T-helper 17 cell (primary cell): ENCODE results near the gene NR2C1. TPM values are rescaled to one million over a fixed set of nuclear protein-coding genes. Genes with fewer than 3 reads are reported as not detected.
"Not testable (repeated sequence)": the region's sequence is repeated elsewhere in the genome, so short reads cannot be mapped to it uniquely, and the experiment has no call there.

ENCODE experiments used
- ATAC-seq: fragments of 150-1000 bp; cut with Tn5 transposase; 2 replicates; pipeline ENCODE4 v1.10.0; 2021; ENCODE audit warnings: mild to moderate bottlenecking, moderate library complexity
- DNase-seq, 3 donors: peaks; one replicate each; pipeline versions ENCODE4 v3.0.0 to v3.0.0-alpha.2; 2020 to 2021
- H3K9me3 ChIP-seq: one replicate; pipeline ENCODE4 v1.7.0; 2013; ENCODE audit warnings: low read length, mild to moderate bottlenecking; ENCODE audit not compliant: control insufficient read depth, poor library complexity, severe bottlenecking
- H3K27ac Mint-ChIP-seq: one replicate; pipeline ENCODE4 v1.8.0; 2022; ENCODE audit warnings: mild to moderate bottlenecking, moderate library complexity, mixed read lengths
- H3K27me3 Mint-ChIP-seq: one replicate; pipeline ENCODE4 v1.8.0; 2022; ENCODE audit warnings: mixed read lengths
- H3K36me3 Mint-ChIP-seq: one replicate; pipeline ENCODE4 v1.8.0; 2022; ENCODE audit warnings: low read depth, mixed read lengths
- H3K4me1 Mint-ChIP-seq: one replicate; pipeline ENCODE4 v1.8.0; 2022; ENCODE audit warnings: mild to moderate bottlenecking, mixed read lengths
- H3K4me3 Mint-ChIP-seq: one replicate; pipeline ENCODE4 v1.8.0; 2022; ENCODE audit warnings: mild to moderate bottlenecking, moderate library complexity, mixed read lengths
- total RNA-seq, 4 donors: library from RNA in 2 of 4; stranded (reverse) in 2 of 4; gene quantifications; one replicate each; pipeline ENCODE4 v1.2.3 and lab custom pipeline; 2022 to 2026

Gene NR2C1
- total RNA-seq, 2 donors from 2014 or later = 49.9 to 55.6 TPM

DNA sequence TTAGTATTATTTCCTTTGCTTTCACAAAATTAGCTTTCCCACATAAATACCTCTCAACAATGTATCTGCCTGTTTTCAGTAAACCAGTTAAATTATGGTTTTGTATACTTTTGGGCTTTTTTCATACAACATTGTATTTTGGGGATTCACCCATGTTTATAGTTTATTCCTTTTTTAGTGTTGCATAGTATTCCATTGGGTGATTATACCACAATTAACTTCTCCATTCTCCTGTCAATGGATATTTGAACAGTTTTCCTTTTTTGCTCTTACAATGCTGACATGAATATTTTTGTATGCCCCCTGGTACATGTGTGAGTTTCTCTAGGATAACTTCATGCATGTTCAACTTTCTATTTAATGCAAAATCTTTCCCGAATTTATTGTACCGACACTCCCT, 57.3 kb downstream of the NR2C1 start:
- no peak overlapping the region for H3K27ac Mint-ChIP-seq
- ATAC-seq = no peak
- DNase-seq = no peak
- H3K27me3 Mint-ChIP-seq = no peaks in the 10 kb centered on the region
- H3K4me1 Mint-ChIP-seq = peaks cover 2% of the 10 kb centered on the region
- no peaks in the 10 kb centered on the region for H3K9me3 ChIP-seq
- no peak overlapping the region for H3K4me3 Mint-ChIP-seq
- H3K36me3 Mint-ChIP-seq = peaks cover 5% of the 10 kb centered on the region

DNA sequence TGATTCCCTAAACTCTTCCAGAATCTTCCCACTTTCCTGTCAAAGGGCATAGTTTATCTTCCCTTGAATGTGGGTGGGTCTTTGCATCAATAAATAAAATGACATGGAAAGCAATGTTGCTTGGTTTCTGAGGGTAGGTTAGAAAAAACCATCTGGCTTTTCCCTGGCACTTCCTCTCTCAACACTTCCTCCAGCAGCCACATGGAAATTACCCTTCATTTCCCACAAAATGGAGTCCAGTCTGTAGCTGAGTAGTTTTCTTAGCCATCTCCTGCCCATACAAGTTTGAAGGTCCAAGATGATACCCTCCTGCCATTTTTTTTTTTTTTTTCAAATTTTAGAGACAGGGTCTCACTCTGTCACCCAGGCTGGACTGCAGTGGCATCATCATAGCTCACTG, 58.9 kb downstream of the NR2C1 start:
- H3K27ac Mint-ChIP-seq = no peak overlapping the region
- H3K9me3 ChIP-seq = no peaks in the 10 kb centered on the region
- no peak for ATAC-seq
- peaks cover 4% of the 10 kb centered on the region for H3K36me3 Mint-ChIP-seq
- no peaks in the 10 kb centered on the region for H3K27me3 Mint-ChIP-seq
- peaks cover 2% of the 10 kb centered on the region for H3K4me1 Mint-ChIP-seq
- no peak overlapping the region for H3K4me3 Mint-ChIP-seq
- no peak for DNase-seq

DNA sequence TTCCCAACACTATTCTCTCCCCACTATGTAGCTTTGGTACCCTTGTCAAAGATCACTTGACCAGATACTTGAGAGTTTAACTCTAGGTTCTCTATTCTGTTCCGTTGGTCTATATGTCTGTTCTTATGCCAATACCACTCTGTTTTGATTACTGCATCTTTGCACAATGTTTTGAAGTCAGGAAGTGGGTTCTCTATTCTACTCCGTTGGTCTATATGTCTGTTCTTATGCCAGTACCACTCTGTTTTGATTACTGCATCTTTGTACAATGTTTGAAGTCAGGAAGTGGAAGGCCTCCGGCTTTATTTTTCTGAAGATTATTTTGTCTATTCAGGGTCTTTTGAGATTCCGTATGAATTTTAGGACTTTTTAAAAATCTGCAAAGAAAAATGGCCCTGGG, 67.2 kb downstream of the NR2C1 start:
- ATAC-seq (no peak), DNase-seq (no peak)
- Mint-ChIP-seq H3K36me3 (peaks cover 2% of the 10 kb centered on the region), H3K27me3 (no peaks in the 10 kb centered on the region), H3K4me3 (no peak overlapping the region), H3K27ac (no peak overlapping the region), H3K4me1 (peaks cover 14% of the 10 kb centered on the region)
- H3K9me3 ChIP-seq = peaks cover 10% of the 10 kb centered on the region

DNA sequence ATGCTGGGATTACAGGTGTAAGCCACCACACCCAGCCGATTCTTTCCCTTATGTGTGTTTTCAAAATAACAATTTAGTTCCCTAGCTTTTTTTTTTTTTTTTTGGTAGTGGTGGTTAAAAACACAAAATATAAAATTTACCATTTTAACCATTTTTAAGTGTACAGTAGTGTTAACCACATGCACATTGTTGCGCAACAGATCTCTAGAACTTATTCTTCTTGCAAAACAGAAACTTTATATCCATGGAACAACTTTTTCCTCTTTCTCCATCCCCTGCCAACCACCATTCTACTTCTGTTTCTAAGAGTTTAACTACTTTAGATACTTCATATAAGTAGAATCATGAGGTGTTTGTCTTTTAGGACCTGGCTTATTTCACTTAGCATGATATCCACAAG, 68.8 kb downstream of the NR2C1 start:
- ATAC-seq (no peak), DNase-seq (no peak)
- Mint-ChIP-seq H3K27me3 (no peaks in the 10 kb centered on the region), H3K4me1 (peaks cover 19% of the 10 kb centered on the region), H3K36me3 (peaks cover 4% of the 10 kb centered on the region), H3K27ac (peak overlapping the region; percentile 90), H3K4me3 (peak overlapping the region; percentile 75)
- H3K9me3 ChIP-seq = peaks cover 10% of the 10 kb centered on the region

DNA sequence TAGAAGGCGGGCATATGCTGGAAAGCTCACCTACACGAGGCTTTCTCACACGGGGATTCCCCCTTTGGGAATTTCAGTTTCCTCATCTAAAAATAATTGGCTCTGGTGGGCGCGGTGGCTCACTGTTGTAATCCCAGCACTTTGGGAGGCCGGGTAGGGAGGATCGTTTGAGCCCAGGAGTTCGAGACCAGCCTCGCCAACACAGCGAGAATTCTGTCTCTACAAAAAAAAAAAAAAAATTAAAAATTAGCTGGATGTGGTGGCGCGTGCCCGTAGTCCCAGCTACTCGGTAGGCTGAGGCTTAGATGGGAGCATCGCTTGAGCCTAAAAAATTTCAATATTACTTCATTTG, 69.5 kb downstream of the NR2C1 start:
- ATAC-seq = no peak
- H3K4me1 Mint-ChIP-seq = peaks cover 26% of the 10 kb centered on the region
- H3K36me3 Mint-ChIP-seq = peaks cover 8% of the 10 kb centered on the region
- H3K9me3 ChIP-seq = peaks cover 10% of the 10 kb centered on the region
- no peaks in the 10 kb centered on the region for H3K27me3 Mint-ChIP-seq
- peak overlapping the region; percentile 92 for H3K4me3 Mint-ChIP-seq
- no peak for DNase-seq
- peak overlapping the region; percentile 90 for H3K27ac Mint-ChIP-seq

DNA sequence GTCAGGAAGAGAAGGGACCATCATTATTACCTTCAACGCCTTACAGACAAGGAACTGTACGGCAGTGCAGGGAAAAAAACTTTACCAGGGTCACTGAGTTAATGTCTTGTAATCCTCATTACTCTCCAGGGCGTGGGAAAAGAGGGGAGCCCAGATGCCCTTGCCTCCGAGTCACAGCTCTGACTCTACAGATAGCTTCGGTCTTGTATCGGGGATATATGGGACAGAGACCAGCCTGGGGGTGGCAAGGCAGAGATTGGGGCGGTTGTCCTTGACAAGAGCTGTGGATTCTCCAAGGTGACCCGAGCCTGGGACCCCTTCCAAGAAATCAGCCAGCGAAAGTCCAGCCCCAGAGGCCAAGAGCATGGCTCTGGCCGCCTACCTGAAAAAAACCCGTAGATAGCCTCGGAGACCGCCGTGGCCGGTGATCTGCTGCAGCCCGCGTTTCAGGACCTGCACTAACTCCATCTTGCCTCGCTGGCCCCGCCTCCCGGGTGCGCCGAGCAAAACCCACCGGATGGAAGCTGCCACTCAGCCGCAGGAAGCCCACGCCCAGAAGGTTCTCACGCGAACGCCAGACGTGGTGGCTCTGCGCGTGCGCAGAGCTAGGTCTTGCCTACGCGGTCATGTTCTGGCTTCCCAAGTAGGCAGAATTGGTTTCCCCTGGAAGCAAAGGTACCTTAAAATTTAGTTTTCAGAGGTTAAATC, 70.1 kb downstream of the NR2C1 start, which contains the start of gene NDUFA12:
NDUFA12 (minus strand) TSS at position 485 of the 708 bp plus-strand sequence; CDS start at position 468, 17 bp downstream.
- Mint-ChIP-seq H3K36me3 (peaks cover 10% of the 10 kb centered on the region), H3K27me3 (no peaks in the 10 kb centered on the region), H3K4me3 (peak within 1 kb of the TSS; percentile 92), H3K27ac (peak within 1 kb of the TSS; percentile 90), H3K4me1 (peaks cover 32% of the 10 kb centered on the region)
- DNase-seq (peak; percentile 88 to 91 (median 89)), ATAC-seq (peak; percentile 99)
- peaks cover 10% of the 10 kb centered on the region for H3K9me3 ChIP-seq

DNA sequence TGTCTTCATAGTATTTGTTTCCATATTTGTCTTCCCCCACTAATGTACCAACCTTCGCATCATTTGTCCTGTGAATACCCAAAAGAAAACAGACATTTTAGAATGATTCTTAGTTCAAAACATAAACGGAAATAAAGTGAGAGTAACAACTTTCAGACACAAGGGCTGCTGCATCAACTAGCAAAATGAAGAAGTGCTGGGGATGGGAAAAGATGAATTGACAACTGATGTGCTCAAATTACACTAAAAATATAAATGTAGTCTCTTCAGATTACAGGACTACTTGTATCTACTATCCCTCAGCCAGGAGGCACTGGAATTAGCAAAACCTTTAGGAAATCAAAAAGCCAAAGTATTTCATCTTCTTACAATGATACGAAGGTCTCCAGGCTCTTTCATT, 70.7 kb downstream of the NR2C1 start:
- no peak for ATAC-seq

DNA sequence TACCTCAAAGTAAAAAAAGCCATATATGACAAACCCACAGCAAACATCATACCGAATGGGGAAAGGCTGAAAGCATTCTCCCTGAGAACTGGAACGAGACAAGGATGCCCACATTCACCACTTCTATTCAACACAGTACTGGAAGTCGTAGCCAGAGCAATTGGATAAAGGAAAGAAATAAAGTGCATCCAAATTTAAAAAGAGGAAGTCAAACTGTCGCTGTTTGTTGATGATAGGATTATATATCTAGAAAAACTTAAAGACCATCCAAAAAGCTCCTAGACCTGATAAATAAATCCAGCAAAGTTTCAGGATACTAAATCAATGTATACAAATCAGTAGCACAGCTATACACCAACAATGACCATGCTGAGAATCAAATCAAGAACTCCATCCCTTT, 75.1 kb downstream of the NR2C1 start:
- ATAC-seq (no peak), DNase-seq (no peak)
- H3K27ac Mint-ChIP-seq = no peak overlapping the region
- peaks cover 11% of the 10 kb centered on the region for H3K36me3 Mint-ChIP-seq
- H3K4me3 Mint-ChIP-seq = no peak overlapping the region
- H3K27me3 Mint-ChIP-seq = no peaks in the 10 kb centered on the region
- no peaks in the 10 kb centered on the region for H3K9me3 ChIP-seq
- H3K4me1 Mint-ChIP-seq = peaks cover 33% of the 10 kb centered on the region

More for the DNA sequence above, 70.7 kb downstream of the NR2C1 start:
- no peak for DNase-seq
- Mint-ChIP-seq H3K4me1 (peaks cover 35% of the 10 kb centered on the region), H3K4me3 (peak overlapping the region; percentile 92), H3K27me3 (no peaks in the 10 kb centered on the region), H3K36me3 (peaks cover 10% of the 10 kb centered on the region), H3K27ac (peak overlapping the region; percentile 90)
- H3K9me3 ChIP-seq = peaks cover 9% of the 10 kb centered on the region

DNA sequence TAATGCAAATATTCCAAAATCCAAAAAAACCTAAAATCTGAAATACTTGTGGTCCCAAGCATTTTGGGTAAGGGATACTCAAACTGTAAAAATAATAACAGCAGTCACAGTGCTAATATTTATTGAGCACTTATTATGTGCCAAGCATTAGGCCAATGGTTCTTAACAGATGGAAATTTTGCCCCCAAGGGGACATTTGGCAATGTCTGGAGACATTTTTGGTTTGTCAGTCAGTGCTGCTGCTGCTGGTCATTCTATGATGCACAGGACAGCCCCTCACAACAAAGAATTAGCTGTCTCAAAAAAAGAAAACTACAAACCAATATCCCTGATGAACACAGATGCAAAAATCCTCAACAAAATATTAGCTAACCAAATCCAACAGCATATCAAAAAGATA, 75.7 kb downstream of the NR2C1 start:
- ATAC-seq = no peak
- no peaks in the 10 kb centered on the region for H3K9me3 ChIP-seq
- H3K27me3 Mint-ChIP-seq = no peaks in the 10 kb centered on the region
- no peak overlapping the region for H3K4me3 Mint-ChIP-seq
- peaks cover 31% of the 10 kb centered on the region for H3K4me1 Mint-ChIP-seq
- DNase-seq = no peak
- no peak overlapping the region for H3K27ac Mint-ChIP-seq
- H3K36me3 Mint-ChIP-seq = peaks cover 11% of the 10 kb centered on the region

DNA sequence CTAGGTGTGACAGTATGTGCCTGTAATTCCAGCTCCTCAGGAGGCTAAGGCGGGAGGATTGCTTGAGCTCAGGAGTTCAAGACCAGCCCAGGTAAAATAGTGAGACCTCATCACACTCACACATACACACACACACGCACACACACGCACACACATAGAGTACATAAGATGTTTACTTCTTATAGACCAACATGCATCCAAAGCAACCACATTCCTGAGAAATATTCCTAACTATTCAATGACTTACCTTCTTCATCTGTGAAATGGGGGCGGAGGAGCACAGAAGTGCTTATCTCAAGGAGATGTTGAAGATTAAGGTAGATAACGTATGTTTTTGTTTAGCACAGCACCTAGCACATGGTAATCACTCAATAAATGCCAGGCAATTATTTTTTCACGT, 76.4 kb downstream of the NR2C1 start:
- H3K27ac Mint-ChIP-seq = no peak overlapping the region
- H3K36me3 Mint-ChIP-seq = peaks cover 11% of the 10 kb centered on the region
- H3K4me3 Mint-ChIP-seq = no peak overlapping the region
- ATAC-seq = no peak
- H3K4me1 Mint-ChIP-seq = peaks cover 31% of the 10 kb centered on the region
- no peaks in the 10 kb centered on the region for H3K9me3 ChIP-seq
- no peak for DNase-seq
- H3K27me3 Mint-ChIP-seq = no peaks in the 10 kb centered on the region

DNA sequence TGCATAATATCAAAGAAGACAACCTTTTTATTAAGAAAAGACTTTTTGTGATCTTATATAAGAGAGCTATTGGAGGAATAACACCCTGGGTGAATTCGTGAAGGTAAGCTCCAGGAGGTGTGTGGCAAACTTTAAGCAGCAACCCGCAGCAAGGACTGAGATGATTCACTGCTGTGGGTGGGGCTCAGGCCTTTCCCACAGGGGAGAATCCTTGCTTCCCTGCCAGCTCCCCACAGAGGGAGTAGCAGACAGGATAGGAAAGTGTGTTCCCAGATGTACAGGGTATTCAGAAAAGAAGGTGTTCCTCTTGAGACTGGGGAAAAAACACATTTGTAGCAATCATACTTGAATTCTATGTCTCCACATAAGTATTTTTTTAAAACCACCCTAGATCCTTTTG, 79.1 kb downstream of the NR2C1 start:
- ATAC-seq (no peak), DNase-seq (no peak)
- Mint-ChIP-seq H3K4me3 (no peak overlapping the region), H3K27me3 (no peaks in the 10 kb centered on the region), H3K36me3 (peaks cover 6% of the 10 kb centered on the region), H3K27ac (no peak overlapping the region), H3K4me1 (peaks cover 31% of the 10 kb centered on the region)
- H3K9me3 ChIP-seq = no peaks in the 10 kb centered on the region

DNA sequence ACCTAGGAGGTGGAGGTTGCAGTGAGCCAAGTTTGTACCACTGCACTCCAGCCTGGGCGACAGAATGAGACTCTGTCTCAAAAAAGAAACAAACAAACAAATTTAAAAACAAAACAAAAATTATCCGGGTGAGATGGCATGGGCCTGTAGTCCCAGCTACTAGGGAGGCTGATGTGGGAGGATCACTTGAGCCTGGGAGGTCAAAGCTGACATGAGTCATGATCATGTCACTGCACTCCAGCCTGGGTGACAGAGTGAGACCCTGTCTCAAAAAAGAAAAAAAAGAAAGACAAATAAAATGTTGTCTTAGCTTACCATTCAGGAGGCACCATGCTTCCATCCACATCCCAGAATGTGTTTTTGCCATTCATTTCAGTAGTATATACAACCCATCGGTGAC, 79.6 kb downstream of the NR2C1 start:
- not testable (repeated sequence) for H3K4me3 Mint-ChIP-seq, DNase-seq, ATAC-seq, H3K9me3 ChIP-seq, H3K27ac Mint-ChIP-seq, H3K36me3 Mint-ChIP-seq, H3K27me3 Mint-ChIP-seq
- peaks cover 29% of the 10 kb centered on the region for H3K4me1 Mint-ChIP-seq

DNA sequence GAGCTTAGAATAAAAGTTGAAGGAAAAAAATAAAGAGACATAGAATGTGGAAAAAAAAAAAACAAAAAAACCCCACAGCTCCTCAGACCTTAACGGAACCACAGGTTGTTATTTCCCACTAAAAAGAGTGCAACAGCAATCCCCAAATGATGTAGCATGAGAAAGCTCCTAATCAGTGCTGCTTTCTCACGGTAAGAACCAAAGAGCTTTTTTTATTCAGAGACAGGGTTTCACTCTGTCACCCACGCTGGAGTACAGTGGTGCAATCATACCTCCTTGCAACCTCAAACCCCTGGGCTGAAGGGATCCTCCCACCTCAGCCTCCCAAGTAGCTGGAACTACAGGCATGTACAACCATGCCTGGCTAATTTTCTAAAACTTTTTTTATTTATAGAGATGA, 83.2 kb downstream of the NR2C1 start:
- H3K27me3 Mint-ChIP-seq = no peaks in the 10 kb centered on the region
- H3K4me3 Mint-ChIP-seq = peak overlapping the region; percentile 56
- no peak for ATAC-seq
- peaks cover 4% of the 10 kb centered on the region for H3K36me3 Mint-ChIP-seq
- H3K27ac Mint-ChIP-seq = peak overlapping the region; percentile 60
- H3K9me3 ChIP-seq = no peaks in the 10 kb centered on the region
- no peak for DNase-seq
- peaks cover 38% of the 10 kb centered on the region for H3K4me1 Mint-ChIP-seq

DNA sequence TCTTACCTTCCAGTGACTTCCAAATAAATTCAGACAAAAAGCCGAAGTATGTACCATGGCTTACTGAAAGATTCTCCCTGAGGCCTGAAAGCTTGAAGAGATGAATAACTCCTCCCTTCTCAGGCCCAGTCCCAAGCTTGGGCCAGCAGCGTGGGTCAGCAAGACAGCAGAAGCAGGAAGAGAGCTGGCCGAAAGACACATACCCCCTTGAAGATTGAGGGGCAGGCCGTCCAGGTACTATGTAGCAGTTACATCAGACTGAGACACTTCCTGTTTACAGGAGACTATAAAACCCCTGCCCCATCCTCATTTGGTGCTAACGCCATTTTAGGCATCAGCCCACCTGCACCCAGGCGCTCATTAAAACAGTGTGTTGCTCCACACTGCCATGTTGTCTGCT, 84.9 kb downstream of the NR2C1 start:
- DNase-seq = no peak
- Mint-ChIP-seq H3K4me3 (peak overlapping the region; percentile 66), H3K27ac (peak overlapping the region; percentile 60)

More for the DNA sequence above, 84.9 kb downstream of the NR2C1 start:
- Mint-ChIP-seq H3K27me3 (no peaks in the 10 kb centered on the region), H3K4me1 (peaks cover 42% of the 10 kb centered on the region), H3K36me3 (peaks cover 4% of the 10 kb centered on the region)
- H3K9me3 ChIP-seq = no peaks in the 10 kb centered on the region
- ATAC-seq = peak; percentile 37
